ENCODE results near the gene MTF1. TPM values are rescaled to one million over a fixed set of nuclear protein-coding genes. Genes with fewer than 3 reads are reported as not detected.

MTF1 gene
- total and polyA plus RNA-seq, 10 donors, result 1.3 to 49.8 (median 11.4) TPM

DNA sequence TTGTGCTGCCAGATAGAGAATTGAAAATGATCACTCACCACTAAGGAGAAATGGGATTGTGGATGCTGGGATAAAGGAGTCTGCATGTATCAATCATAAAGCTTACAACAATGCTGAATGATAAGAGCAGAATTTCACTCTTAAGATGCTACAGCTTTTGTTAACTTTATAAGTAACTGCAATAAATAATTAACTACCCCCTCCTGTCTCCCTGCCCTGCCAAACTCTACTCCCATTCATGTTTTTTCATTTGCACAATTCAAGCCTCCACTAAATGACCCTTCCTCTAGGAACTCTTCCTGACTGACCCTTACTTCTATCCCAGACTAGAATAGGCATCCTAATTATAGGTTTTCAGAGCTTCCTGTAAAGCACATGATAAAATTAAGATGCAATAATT, 14.9 kb downstream of the MTF1 start:
- TF ChIP-seq POLR2A (IDR thresholded peaks at IDR 0.05) (no peak), POLR2AphosphoS5 (IDR thresholded peaks at IDR 0.05) (no peak)
- TF ChIP-seq, protein P1, sequence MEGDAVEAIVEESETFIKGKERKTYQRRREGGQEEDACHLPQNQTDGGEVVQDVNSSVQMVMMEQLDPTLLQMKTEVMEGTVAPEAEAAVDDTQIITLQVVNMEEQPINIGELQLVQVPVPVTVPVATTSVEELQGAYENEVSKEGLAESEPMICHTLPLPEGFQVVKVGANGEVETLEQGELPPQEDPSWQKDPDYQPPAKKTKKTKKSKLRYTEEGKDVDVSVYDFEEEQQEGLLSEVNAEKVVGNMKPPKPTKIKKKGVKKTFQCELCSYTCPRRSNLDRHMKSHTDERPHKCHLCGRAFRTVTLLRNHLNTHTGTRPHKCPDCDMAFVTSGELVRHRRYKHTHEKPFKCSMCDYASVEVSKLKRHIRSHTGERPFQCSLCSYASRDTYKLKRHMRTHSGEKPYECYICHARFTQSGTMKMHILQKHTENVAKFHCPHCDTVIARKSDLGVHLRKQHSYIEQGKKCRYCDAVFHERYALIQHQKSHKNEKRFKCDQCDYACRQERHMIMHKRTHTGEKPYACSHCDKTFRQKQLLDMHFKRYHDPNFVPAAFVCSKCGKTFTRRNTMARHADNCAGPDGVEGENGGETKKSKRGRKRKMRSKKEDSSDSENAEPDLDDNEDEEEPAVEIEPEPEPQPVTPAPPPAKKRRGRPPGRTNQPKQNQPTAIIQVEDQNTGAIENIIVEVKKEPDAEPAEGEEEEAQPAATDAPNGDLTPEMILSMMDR (IDR thresholded peaks at IDR 0.05 in 8 of 11, conservative IDR thresholded peaks at IDR 0.05 in 3 of 11), result no peak
- intact Hi-C loops (cut with DNase I; ENCODE audit: low total_unique reads), result no loop called here
- peak overlapping the region in 4 of 8 donors; percentile 78 to 85 (median 80) for H3K27ac ChIP-seq
- H3K27me3 ChIP-seq (replicated peaks in 1 of 7), result no peaks in the 10 kb centered on the region
- no peaks in the 10 kb centered on the region for H3K9me3 ChIP-seq
- H3K4me1 ChIP-seq, result peaks cover 11 to 100% (median 53%) of the 10 kb centered on the region in 6 donors
- no peak overlapping the region for H3K4me3 ChIP-seq
- no peak for DNase-seq
- peaks cover 2 to 63% (median 13%) of the 10 kb centered on the region in 6 donors for H3K36me3 ChIP-seq

DNA sequence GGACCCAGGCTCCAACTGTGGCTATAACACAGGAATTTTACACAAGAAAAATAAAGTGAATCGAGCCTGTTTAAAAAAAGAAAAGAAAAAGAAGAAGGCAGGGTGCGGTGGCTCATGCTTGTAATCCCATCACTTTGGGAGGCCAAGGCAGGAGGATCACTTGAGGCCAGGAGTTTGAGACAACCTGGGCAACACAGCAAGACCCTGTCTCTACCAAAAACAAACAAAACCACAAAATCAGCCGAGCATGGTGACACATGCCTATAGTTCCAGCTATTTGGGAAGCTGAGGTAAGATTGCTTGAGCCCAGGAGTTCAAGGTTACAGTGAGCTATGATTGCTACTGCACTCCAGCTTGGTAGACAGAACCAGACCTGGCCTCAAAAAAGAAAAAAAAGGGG, 17.7 kb downstream of the MTF1 start:
- no peak for TF ChIP-seq POLR2A (IDR thresholded peaks at IDR 0.05)
- TF ChIP-seq POLR2AphosphoS5 (IDR thresholded peaks at IDR 0.05), result no peak
- TF ChIP-seq, protein P1 (IDR thresholded peaks at IDR 0.05 in 8 of 11, conservative IDR thresholded peaks at IDR 0.05 in 3 of 11), result no peak
- Histone ChIP-seq H3K36me3 (peaks cover 2 to 71% (median 38%) of the 10 kb centered on the region in 6 donors), H3K27me3 (replicated peaks in 1 of 7) (no peaks in the 10 kb centered on the region), H3K4me3 (no peak overlapping the region), H3K27ac (peak overlapping the region in 1 of 8 donors; percentile 78), H3K9me3 (no peaks in the 10 kb centered on the region), H3K4me1 (peaks cover 5 to 76% (median 31%) of the 10 kb centered on the region in 6 donors)
- DNase-seq, result no peak
- intact Hi-C loops (cut with DNase I; ENCODE audit: low total_unique reads), result no loop called here
- WGBS, 5 donors, result 86 to 96% (median 89%) methylated on average over 3 of the region's 3 CpGs

DNA sequence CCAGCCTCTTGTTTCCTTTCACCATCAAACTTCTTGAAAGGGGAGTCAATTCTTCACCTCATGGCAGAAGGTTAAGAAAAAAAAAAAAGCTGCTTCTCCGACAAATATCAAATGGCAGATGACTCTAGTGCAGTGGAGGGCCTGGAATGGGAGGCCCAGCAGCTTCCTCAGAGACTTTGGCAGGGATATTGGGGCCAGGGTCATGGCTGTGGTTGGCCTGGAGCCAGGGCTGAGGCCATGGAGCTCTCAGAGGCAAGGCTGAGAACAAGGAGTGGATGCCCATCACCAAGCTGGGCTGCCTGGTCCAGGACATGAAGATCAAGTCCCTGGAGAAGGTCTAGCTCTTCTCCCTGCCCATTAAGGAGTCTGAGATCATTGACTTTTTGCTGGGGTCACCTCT, 18.7 kb downstream of the MTF1 start:
- Histone ChIP-seq H3K9me3 (no peaks in the 10 kb centered on the region), H3K27me3 (replicated peaks in 1 of 7) (no peaks in the 10 kb centered on the region), H3K4me1 (peaks cover 0 to 66% (median 21%) of the 10 kb centered on the region in 6 donors), H3K4me3 (no peak overlapping the region), H3K27ac (peak overlapping the region in 3 of 8 donors; percentile 12 to 48 (median 21)), H3K36me3 (peaks cover 2 to 81% (median 44%) of the 10 kb centered on the region in 6 donors)
- WGBS, 5 donors, result 53 to 84% (median 73%) methylated on average over 1 of the region's 1 CpG
- DNase-seq, result no peak
- intact Hi-C loops (cut with DNase I; ENCODE audit: low total_unique reads), result no loop called here
- TF ChIP-seq, protein P1 (IDR thresholded peaks at IDR 0.05 in 8 of 11, conservative IDR thresholded peaks at IDR 0.05 in 3 of 11), result no peak
- TF ChIP-seq POLR2A (IDR thresholded peaks at IDR 0.05) (no peak), POLR2AphosphoS5 (IDR thresholded peaks at IDR 0.05) (peak in 2 of 3 donors; percentile 30 to 43)

DNA sequence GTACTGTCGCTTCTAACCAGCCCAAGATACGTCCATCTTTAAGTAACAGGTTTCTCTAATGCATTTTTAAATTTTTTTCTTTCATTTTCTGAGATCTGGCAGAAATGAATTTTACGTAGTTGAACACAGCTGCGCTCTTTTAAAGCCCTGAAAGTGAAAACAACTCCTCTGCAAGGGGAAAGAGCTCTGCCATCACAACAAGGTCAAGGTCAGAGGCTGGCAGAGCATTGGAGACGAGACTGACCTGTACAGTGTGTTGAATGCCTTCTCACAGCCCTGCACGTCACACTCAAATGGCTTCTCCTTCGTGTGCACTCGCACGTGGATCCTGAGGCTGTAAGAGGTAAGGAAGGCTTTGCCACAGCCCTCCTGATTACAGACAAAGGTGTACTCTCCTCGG, 19.7 kb downstream of the MTF1 start:
- intact Hi-C loops (cut with DNase I; ENCODE audit: low total_unique reads), result no loop called here
- Histone ChIP-seq H3K27ac (peak overlapping the region in 3 of 8 donors; percentile 30 to 48 (median 33)), H3K27me3 (replicated peaks in 1 of 7) (no peaks in the 10 kb centered on the region), H3K4me1 (peaks cover 0 to 56% (median 12%) of the 10 kb centered on the region in 6 donors), H3K9me3 (no peaks in the 10 kb centered on the region), H3K4me3 (no peak overlapping the region), H3K36me3 (peaks cover 2 to 91% (median 54%) of the 10 kb centered on the region in 6 donors)
- TF ChIP-seq POLR2AphosphoS5 (IDR thresholded peaks at IDR 0.05) (no peak), POLR2A (IDR thresholded peaks at IDR 0.05) (no peak)
- TF ChIP-seq, protein P1 (IDR thresholded peaks at IDR 0.05 in 8 of 11, conservative IDR thresholded peaks at IDR 0.05 in 3 of 11), result no peak
- DNase-seq, result no peak
- 80 to 89% (median 88%) methylated on average over 9 to 10 of the region's 10 CpGs for whole genome bisulfite sequencing, 5 donors

All from spleen (tissue), 11 donors.